HepG2 (cell line): Measurements from ENCODE around the gene FAIM2. TPM values are rescaled to one million over a fixed set of nuclear protein-coding genes. Genes with fewer than 3 reads are reported as not detected.

Experiments used
- ATF7 ChIP-seq, 2 experiments: fragments of 450-650 bp in 1 of 2; sonication (generic) in 1 of 2; formaldehyde crosslinking in 1 of 2; IDR thresholded peaks; 2 replicates each; pipeline versions ENCODE4 v1.4.0 to v1.6.1; 2016 to 2020; ENCODE audit warnings: antibody characterized with exemption in 1 of 2, mild to moderate bottlenecking in 1 of 2, missing genetic modification reagents in 1 of 2
- FOXP1 ChIP-seq, 2 experiments: fragments of 450-650 bp in 1 of 2; IDR thresholded peaks; 2 replicates each; pipeline ENCODE4 v1.6.1; 2017 to 2018; ENCODE audit warnings: antibody characterized with exemption in 1 of 2
- GABPB1 ChIP-seq: IDR thresholded peaks from 2 replicates; pipeline ENCODE4 v1.6.1; 2016; ENCODE audit warnings: mild to moderate bottlenecking, missing genetic modification reagents, moderate library complexity, missing compliant biosample characterization
- HNRNPL ChIP-seq: fragments of 200-400 bp; formaldehyde crosslinking; IDR thresholded peaks from 2 replicates; pipeline ENCODE4 v1.6.1; 2017; ENCODE audit warnings: mild to moderate bottlenecking, low read depth, low read length
- IKZF5 ChIP-seq: IDR thresholded peaks from 2 replicates; pipeline ENCODE4 v1.6.1; 2018; ENCODE audit warnings: missing genetic modification reagents, mild to moderate bottlenecking, missing compliant biosample characterization
- KDM1A ChIP-seq: IDR thresholded peaks from 2 replicates; pipeline ENCODE4 v1.6.1; 2016; ENCODE audit warnings: missing compliant biosample characterization
- PATZ1 ChIP-seq: sonication (generic); formaldehyde crosslinking; IDR thresholded peaks from 2 replicates; pipeline ENCODE4 v1.4.0; 2020; ENCODE audit warnings: missing genetic modification reagents
- STAT6 ChIP-seq: sonication (generic); formaldehyde crosslinking; IDR thresholded peaks from 2 replicates; pipeline ENCODE4 v1.4.0; 2020; ENCODE audit warnings: missing genetic modification reagents, mild to moderate bottlenecking, borderline replicate concordance
- ZBTB33 ChIP-seq: sonication (generic); formaldehyde crosslinking; IDR thresholded peaks from 2 replicates; pipeline ENCODE4 v1.4.0; 2020; ENCODE audit warnings: missing genetic modification reagents
- ZFP90 ChIP-seq: sonication (generic); formaldehyde crosslinking; IDR thresholded peaks from 2 replicates; pipeline ENCODE4 v1.8.0; 2022; ENCODE audit warnings: missing genetic modification reagents, mild to moderate bottlenecking, inconsistent platforms, borderline replicate concordance
- ZNF296 ChIP-seq: sonication (generic); formaldehyde crosslinking; conservative IDR thresholded peaks from 2 replicates; pipeline ENCODE4 v1.5.0; 2020; ENCODE audit warnings: mild to moderate bottlenecking, missing genetic modification reagents
- ZNF703 ChIP-seq: sonication (generic); formaldehyde crosslinking; IDR thresholded peaks from 2 replicates; pipeline ENCODE4 v1.5.1; 2020; ENCODE audit warnings: missing genetic modification reagents, mild to moderate bottlenecking, moderate library complexity, borderline replicate concordance
- ZSCAN30 ChIP-seq: sonication (generic); formaldehyde crosslinking; IDR thresholded peaks from 2 replicates; pipeline ENCODE4 v1.5.0; 2020; ENCODE audit warnings: mild to moderate bottlenecking, missing genetic modification reagents
- polyA plus RNA-seq, 8 experiments: library from polyadenylated mRNA; depleted of rRNA in 3 of 8; stranded (reverse) in 7 of 8; unstranded in 1 of 8; fragments of >200 nt; fragmentation: Illumina TruSeq in 4 of 8; extraction: Trizol in 4 of 8; gene quantifications; 2 replicates each; pipeline versions ENCODE4 v1.2.1 to v1.2.3, GENCODE V29; 2011 to 2016; ENCODE audit warnings: low read depth in 4 of 8, missing spikeins in 1 of 8, mixed read lengths in 1 of 8; ENCODE audit not compliant: insufficient read depth in 1 of 8
- total RNA-seq, 5 experiments: library from RNA; depleted of rRNA; stranded (reverse); fragments of >200 nt; fragmentation: Illumina TruSeq; extraction: Trizol; gene quantifications; 2 replicates each; pipeline ENCODE4 v1.2.3, GENCODE V29; 2016; ENCODE audit warnings: low read depth in 1 of 5

The FAIM2 gene
- total and polyA plus RNA-seq, 2 of the 13 experiments (the other 11 are each of a cell fraction or from before 2014, with no cell fraction given): not detected

- no peak for TF ChIP-seq IKZF5 (CRISPR knock-in tag)
- no peak for TF ChIP-seq STAT6
- no peak for TF ChIP-seq ZSCAN30 (CRISPR knock-in tag)
- peak; percentile 86; the same call in 1 of the 2 replicates for TF ChIP-seq HNRNPL
- no peak for TF ChIP-seq ATF7 (IDR thresholded peaks at IDR 0.05)
- no peak for TF ChIP-seq ATF7 (CRISPR knock-in tag; IDR thresholded peaks at IDR 0.05)
- no peak for TF ChIP-seq KDM1A
- TF ChIP-seq ZBTB33 (CRISPR knock-in tag): 0 out of 2 replicates have a peak, but pooled peaks have one; percentile 7
- peak; percentile 22; the same call in 1 of the 2 replicates for TF ChIP-seq GABPB1 (CRISPR knock-in tag)
- no peak for TF ChIP-seq FOXP1 (IDR thresholded peaks at IDR 0.05)
- TF ChIP-seq FOXP1 (CRISPR knock-in tag; IDR thresholded peaks at IDR 0.05): no peak
- TF ChIP-seq ZNF296 (CRISPR knock-in tag): no peak
- TF ChIP-seq ZNF703 (CRISPR knock-in tag): no peak
- TF ChIP-seq ZFP90: no peak
- peak; percentile 25; the same call in 1 of the 2 replicates for TF ChIP-seq PATZ1
- TF ChIP-seq, all 625 proteins: peak for 5
These were observed 15.1 kb downstream of the FAIM2 start (continued) for GRCh38 chr12:49888461-49889151.
